OCI-LY7 (cell line): ENCODE results near the gene QDPR.

Source experiments
- EZH2phosphoT487 ChIP-seq: fragments of 200-600 bp; sonication (generic); IDR thresholded peaks from 2 replicates; pipeline ENCODE4 v1.6.1; 2018; ENCODE audit warnings: low read depth, borderline replicate concordance, mild to moderate bottlenecking, mixed run types, antibody characterized with exemption, low read length, moderate library complexity, mixed read lengths
- TF ChIP-seq, protein P1 (sequence below): fragments of 200-600 bp; sonication (generic); conservative IDR thresholded peaks from 2 replicates; pipeline ENCODE4 v1.5.1; 2014; ENCODE audit warnings: mild to moderate bottlenecking, antibody characterized with exemption, low read length, moderate library complexity, mixed read lengths

DNA sequence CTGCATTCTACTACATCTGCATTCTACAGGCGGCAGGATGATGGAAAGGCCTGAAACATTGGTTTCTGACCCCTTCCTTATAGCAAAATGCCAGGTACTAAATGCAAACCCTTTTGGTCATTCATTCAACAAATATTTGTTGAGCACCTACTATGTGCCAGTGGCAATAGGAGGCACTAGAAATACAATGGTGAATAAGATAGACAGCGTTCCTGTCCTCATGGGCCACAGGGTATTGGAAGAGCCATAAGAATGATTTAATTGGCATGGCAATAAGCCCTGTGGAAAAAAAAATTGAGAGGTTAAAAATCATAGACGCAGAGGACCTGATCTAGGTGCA, 47.8 kb upstream of the QDPR start:
- TF ChIP-seq, protein P1, sequence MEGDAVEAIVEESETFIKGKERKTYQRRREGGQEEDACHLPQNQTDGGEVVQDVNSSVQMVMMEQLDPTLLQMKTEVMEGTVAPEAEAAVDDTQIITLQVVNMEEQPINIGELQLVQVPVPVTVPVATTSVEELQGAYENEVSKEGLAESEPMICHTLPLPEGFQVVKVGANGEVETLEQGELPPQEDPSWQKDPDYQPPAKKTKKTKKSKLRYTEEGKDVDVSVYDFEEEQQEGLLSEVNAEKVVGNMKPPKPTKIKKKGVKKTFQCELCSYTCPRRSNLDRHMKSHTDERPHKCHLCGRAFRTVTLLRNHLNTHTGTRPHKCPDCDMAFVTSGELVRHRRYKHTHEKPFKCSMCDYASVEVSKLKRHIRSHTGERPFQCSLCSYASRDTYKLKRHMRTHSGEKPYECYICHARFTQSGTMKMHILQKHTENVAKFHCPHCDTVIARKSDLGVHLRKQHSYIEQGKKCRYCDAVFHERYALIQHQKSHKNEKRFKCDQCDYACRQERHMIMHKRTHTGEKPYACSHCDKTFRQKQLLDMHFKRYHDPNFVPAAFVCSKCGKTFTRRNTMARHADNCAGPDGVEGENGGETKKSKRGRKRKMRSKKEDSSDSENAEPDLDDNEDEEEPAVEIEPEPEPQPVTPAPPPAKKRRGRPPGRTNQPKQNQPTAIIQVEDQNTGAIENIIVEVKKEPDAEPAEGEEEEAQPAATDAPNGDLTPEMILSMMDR: no peak
- TF ChIP-seq EZH2phosphoT487: no peak
